K562 (cell line): Measurements from ENCODE around the gene MYO9A. TPM values are rescaled to one million over a fixed set of nuclear protein-coding genes. Genes with fewer than 3 reads are reported as not detected.

Experiments
- ATAC-seq: fragments of 200-7000 bp; cut with Tn5 transposase; 3 replicates; pipeline ENCODE4 v1.9.1; 2020; ENCODE audit warnings: moderate library complexity
- BruUV-seq: library from RNA; stranded (reverse); fragments of 400-500 nt; replicated peaks from 2 replicates; lab custom pipeline; 2021; lab: Mats Ljungman, UMichigan
- CTCF ChIA-PET: fragments of 300-600 bp; formaldehyde crosslinking; extraction: SDS; loops from one replicate; lab custom pipeline; 2021; ENCODE audit warnings: low intra/inter-chr PET ratio; lab: Yijun Ruan, JAX
- POLR2A ChIA-PET: fragments of 300-600, 350-650 bp; sonication (Branson Sonifier 250); formaldehyde crosslinking; extraction: SDS; loops from one replicate; lab custom pipeline; 2021; ENCODE audit warnings: antibody characterized with exemption, inconsistent platforms; lab: Yijun Ruan, JAX
- DNase-seq, 4 experiments: peaks; one replicate each; pipeline versions ENCODE4 v3.0.0 to v3.0.0-alpha.2; 2011 to 2018; ENCODE audit warnings: low spot score in 3 of 4, mixed read lengths in 3 of 4; ENCODE audit errors: extremely low read depth in 1 of 4
- FAIRE-seq: peaks from 2 replicates; lab custom pipeline; 2011; peaks lifted over from hg19 to GRCh38; lab: Jason Lieb, UNC
- H2AFZ ChIP-seq: 2 replicates; pipeline ENCODE4 v1.6.0; 2011; ENCODE audit warnings: low read depth, low read length, control low read depth, inconsistent platforms
- H3K27ac ChIP-seq: fragments of 200-600 bp; 3 replicates; pipeline ENCODE4 v1.8.0; 2011; ENCODE audit warnings: low read depth, mild to moderate bottlenecking, control low read depth, inconsistent platforms, low read length, moderate library complexity, mixed read lengths; ENCODE audit errors: extremely low read depth
- H3K27me3 ChIP-seq, 2 experiments: fragments of 300-600 bp in 1 of 2; 2 replicates in 1 of 2; 3 replicates in 1 of 2; pipeline versions ENCODE4 v1.6.0 to v1.8.0; 2011; ENCODE audit warnings: inconsistent platforms in 2 of 2, low read length in 2 of 2, mild to moderate bottlenecking in 1 of 2, mixed read lengths in 1 of 2, moderate library complexity in 1 of 2; ENCODE audit not compliant: control insufficient read depth in 2 of 2, insufficient read depth in 2 of 2
- H3K36me3 ChIP-seq: fragments of 300-600 bp; 3 replicates; pipeline ENCODE4 v1.8.0; 2011; ENCODE audit warnings: mild to moderate bottlenecking, low read length, inconsistent platforms; ENCODE audit not compliant: control insufficient read depth, insufficient read depth
- H3K4me1 ChIP-seq, 2 experiments: fragments of 200-600 bp in 1 of 2; replicated peaks in 1 of 2; 2 replicates in 1 of 2; 3 replicates in 1 of 2; pipeline versions ENCODE4 v1.5.1 to v1.8.0; 2011; ENCODE audit warnings: inconsistent platforms in 2 of 2, low read length in 2 of 2, mild to moderate bottlenecking in 1 of 2, mixed read lengths in 1 of 2, moderate library complexity in 1 of 2; ENCODE audit not compliant: control insufficient read depth in 2 of 2, insufficient read depth in 2 of 2
- H3K4me2 ChIP-seq: 2 replicates; pipeline ENCODE4 v1.6.1; 2011; ENCODE audit warnings: low read length, control low read depth, inconsistent platforms, mixed read lengths; ENCODE audit not compliant: insufficient read depth
- H3K4me3 ChIP-seq: fragments of 200-600 bp; sonication (generic), shearing (Covaris generic); 2 replicates; pipeline ENCODE4 v1.5.1; 2016; ENCODE audit warnings: control low read depth, inconsistent platforms
- H3K79me2 ChIP-seq: fragments of 200-600 bp; 3 replicates; pipeline ENCODE4 v1.8.0; 2011; ENCODE audit warnings: low read length, inconsistent platforms; ENCODE audit not compliant: control insufficient read depth, insufficient read depth
- H3K9ac ChIP-seq, 2 experiments: 2 replicates each; pipeline versions ENCODE4 v1.6.0 to v1.6.1; 2011; ENCODE audit warnings: low read depth in 2 of 2, low read length in 2 of 2, control low read depth in 1 of 2, inconsistent platforms in 1 of 2, mild to moderate bottlenecking in 1 of 2, mixed read lengths in 1 of 2; ENCODE audit not compliant: insufficient read depth in 1 of 2
- H3K9me1 ChIP-seq: one replicate; pipeline ENCODE4 v1.6.0; 2011; ENCODE audit warnings: inconsistent platforms, mild to moderate bottlenecking, low read length, moderate library complexity; ENCODE audit not compliant: control insufficient read depth, insufficient read depth
- H3K9me3 ChIP-seq: replicated peaks from 2 replicates; pipeline ENCODE4 v1.5.1; 2011; ENCODE audit warnings: low read depth, low read length, inconsistent platforms; ENCODE audit not compliant: control insufficient read depth, insufficient read depth
- H4K20me1 ChIP-seq: replicated peaks from 2 replicates; pipeline ENCODE4 v1.6.1; 2011; ENCODE audit warnings: low read length, inconsistent platforms, mixed read lengths; ENCODE audit not compliant: control insufficient read depth, insufficient read depth
- BRD4 ChIP-seq: fragments of 200-600 bp; sonication (generic); IDR thresholded peaks from 2 replicates; pipeline ENCODE4 v1.6.1; 2017; ENCODE audit warnings: inconsistent platforms
- BRF1 ChIP-seq: IDR thresholded peaks from 3 replicates; pipeline ENCODE4 v1.6.1; 2011; ENCODE audit warnings: borderline replicate concordance, mild to moderate bottlenecking; ENCODE audit not compliant: insufficient read length; ENCODE audit errors: extremely low read depth
- CBFA2T2 ChIP-seq: fragments of 450-650 bp; conservative IDR thresholded peaks from 2 replicates; pipeline ENCODE4 v1.6.1; 2017; ENCODE audit warnings: mild to moderate bottlenecking
- FOXK2 ChIP-seq, 2 experiments: fragments of 450-650 bp; IDR thresholded peaks in 1 of 2; conservative IDR thresholded peaks in 1 of 2; 2 replicates each; pipeline ENCODE4 v1.6.1; 2016; ENCODE audit warnings: low read depth in 2 of 2, mild to moderate bottlenecking in 1 of 2
- GATA2 ChIP-seq: sonication (generic); formaldehyde crosslinking; IDR thresholded peaks from 2 replicates; pipeline ENCODE4 v1.4.0; 2020; ENCODE audit warnings: mild to moderate bottlenecking, missing genetic modification reagents
- HCFC1 ChIP-seq: IDR thresholded peaks from 2 replicates; pipeline ENCODE4 v1.6.1; 2012; ENCODE audit warnings: low read depth, low read length, improper control_type of control experiment
- HIVEP1 ChIP-seq: fragments of 250-450 bp; sonication (Bioruptor Pico); IDR thresholded peaks from 2 replicates; pipeline ENCODE4 v1.4.0; 2020; ENCODE audit warnings: mild to moderate bottlenecking
- HOXB6 ChIP-seq: fragments of 250-450 bp; sonication (Bioruptor Pico); IDR thresholded peaks from 2 replicates; pipeline ENCODE4 v1.5.1; 2022; ENCODE audit warnings: mild to moderate bottlenecking, borderline replicate concordance
- MTA3 ChIP-seq: fragments of 450-650 bp; formaldehyde crosslinking; IDR thresholded peaks from 2 replicates; pipeline ENCODE4 v1.6.1; 2017; ENCODE audit warnings: mild to moderate bottlenecking, borderline replicate concordance
- NR2C2 ChIP-seq, 2 experiments: fragments of 200-800 bp in 1 of 2; sonication (Bioruptor generic) in 1 of 2; sonication (generic) in 1 of 2; formaldehyde crosslinking in 1 of 2; IDR thresholded peaks; 2 replicates each; pipeline versions ENCODE4 v1.6.1 to v1.8.0; 2016 to 2022; ENCODE audit warnings: mild to moderate bottlenecking in 1 of 2, missing compliant biosample characterization in 1 of 2, missing genetic modification characterization in 1 of 2, missing genetic modification reagents in 1 of 2
- RNF219 ChIP-seq: fragments of 250-450 bp; sonication (Bioruptor Pico); IDR thresholded peaks from 2 replicates; pipeline ENCODE4 v1.5.0; 2022; ENCODE audit warnings: mild to moderate bottlenecking
- SETDB1 ChIP-seq: IDR thresholded peaks from one replicate; pipeline ENCODE4 v1.6.1; 2012; ENCODE audit warnings: low read length, control low read depth, inconsistent platforms
- ZBTB11 ChIP-seq, 3 experiments: fragments of 200-800 bp in 1 of 3; fragments of 250-450 bp in 1 of 3; fragments of 450-650 bp in 1 of 3; sonication (Bioruptor Pico) in 1 of 3; sonication (Bioruptor generic) in 1 of 3; formaldehyde crosslinking in 1 of 3; IDR thresholded peaks; 2 replicates each; pipeline versions ENCODE4 v1.6.1 to v1.8.0; 2016 to 2022; ENCODE audit warnings: mild to moderate bottlenecking in 2 of 3, missing genetic modification characterization in 2 of 3, missing compliant biosample characterization in 1 of 3, moderate library complexity in 1 of 3
- ZNF124 ChIP-seq: sonication (generic); formaldehyde crosslinking; IDR thresholded peaks from 2 replicates; pipeline ENCODE4 v1.8.1; 2022; ENCODE audit warnings: missing genetic modification reagents
- ZNF253 ChIP-seq: fragments of 250-450 bp; sonication (Bioruptor Pico); conservative IDR thresholded peaks from 2 replicates; pipeline ENCODE4 v1.6.1; 2021; ENCODE audit warnings: mild to moderate bottlenecking
- ZNF561 ChIP-seq: fragments of 450-650 bp; formaldehyde crosslinking; conservative IDR thresholded peaks from 2 replicates; pipeline ENCODE4 v1.4.0; 2020; ENCODE audit warnings: mild to moderate bottlenecking, moderate library complexity
- ZNF583 ChIP-seq: fragments of 250-450 bp; sonication (Bioruptor Pico); IDR thresholded peaks from 2 replicates; pipeline ENCODE4 v1.4.0; 2020
- WGBS: fragments of 100-300 bp; shearing (Covaris generic); methylation state at CpG from one replicate; pipeline ENCODE4 v1.1.6; 2016; ENCODE audit warnings: low coverage, mixed read lengths; ENCODE audit not compliant: insufficient coverage; ENCODE audit errors: missing lambda C conversion rate; 5-methylcytosine and 5-hydroxymethylcytosine counted together
- in situ Hi-C: fragments of 300-500 bp; cut with MboI; formaldehyde crosslinking; loops from 4 replicates; pipeline ENCODE4 v1.15.0; 2018; ENCODE audit warnings: inconsistent platforms, mixed read lengths
- intact Hi-C: fragments of 100-400 bp; cut with micrococcal nuclease; formaldehyde crosslinking; loops from 2 replicates; pipeline ENCODE4 v1.14.2; 2022
- polyA plus RNA-seq, 8 experiments: library from polyadenylated mRNA; depleted of rRNA in 4 of 8; stranded (reverse) in 5 of 8; unstranded in 3 of 8; fragments of >200 nt; fragmentation: Nextera tagmentation in 2 of 8; fragmentation: Illumina TruSeq in 1 of 8; extraction: Ambion mirVana in 2 of 8; extraction: Trizol in 1 of 8; gene quantifications; 2 replicates each; pipeline versions ENCODE4 v1.2.1 to v1.2.3, GENCODE V29; 2011 to 2014; ENCODE audit warnings: inconsistent platforms in 1 of 8, missing spikeins in 1 of 8
- total RNA-seq, 7 experiments: library from RNA; depleted of rRNA in 6 of 7; stranded (reverse); fragments of >200 nt in 6 of 7; fragmentation: Illumina TruSeq in 2 of 7; extraction: Trizol in 2 of 7; gene quantifications; 2 replicates each; pipeline versions ENCODE4 v1.2.1 to v1.2.3, GENCODE V29; 2011 to 2021; ENCODE audit warnings: low replicate concordance in 1 of 7

MYO9A gene
- total and polyA plus RNA-seq, 9 of the 15 experiments (the other 6 are each of a cell fraction or from before 2014, with no cell fraction given), result 1.9 to 15.4 (median 5.8) TPM

- no peak overlapping the region for H3K27ac ChIP-seq
- BruUV-seq, result no TSS peak
- TF ChIP-seq ZNF253 (no peak), HOXB6 (CRISPR knock-in tag) (no peak), HCFC1 (no peak), NR2C2 (CRISPR knock-in tag; IDR thresholded peaks at IDR 0.05) (no peak), NR2C2 (tag; IDR thresholded peaks at IDR 0.05) (no peak), HIVEP1 (CRISPR knock-in tag) (no peak), BRF1 (no peak), BRD4 (no peak), ZNF124 (CRISPR knock-in tag) (no peak), ZNF561 (CRISPR knock-in tag) (no peak), CBFA2T2 (no peak), GATA2 (CRISPR knock-in tag) (no peak), ZNF583 (no peak), FOXK2 (conservative IDR thresholded peaks at IDR 0.05 in 1 of 2, IDR thresholded peaks at IDR 0.05 in 1 of 2; ENCODE audit: low read depth in 2 of 2) (no peak), ZBTB11 (CRISPR knock-in tag; IDR thresholded peaks at IDR 0.05) (no peak), RNF219 (no peak), SETDB1 (no peak), MTA3 (no peak)
- POLR2A ChIA-PET, result no interaction called here
- 48% methylated on average over 2 of the region's 2 CpGs for WGBS
- CTCF ChIA-PET, result no interaction called here
- no peak for FAIRE-seq
- H4K20me1 ChIP-seq, result no peaks in the 10 kb centered on the region
- H3K4me1 ChIP-seq, result no peaks in the 10 kb centered on the region
- no peak overlapping the region for H3K4me2 ChIP-seq
- H3K4me3 ChIP-seq, result no peak overlapping the region
- peaks cover 4% of the 10 kb centered on the region; the same call in 1 of the 3 replicates for H3K36me3 ChIP-seq
- ATAC-seq, result no peak
- DNase-seq, result no peak
- no peak overlapping the region for H2AFZ ChIP-seq
- H3K9me1 ChIP-seq, result no peaks in the 10 kb centered on the region
- H3K9me3 ChIP-seq, result no peaks in the 10 kb centered on the region
- no peak overlapping the region for H3K9ac ChIP-seq
- H3K79me2 ChIP-seq, result no peaks in the 10 kb centered on the region
- H3K27me3 ChIP-seq, result no peaks in the 10 kb centered on the region
- in situ Hi-C loops, result no loop called here
- intact Hi-C loops, result no loop called here
These were observed 106.5 kb downstream of the MYO9A start for GRCh38 chr15:72011302-72011942.
